ENCODE data around the gene FALEC. TPM values are rescaled to one million over a fixed set of nuclear protein-coding genes. Genes with fewer than 3 reads are reported as not detected.
A peak's percentile ranks its signal among the peaks of the same experiment; 100 is the strongest.

The FALEC gene
- total and polyA plus RNA-seq, 2 of the 8 experiments (the other 6 are each of a cell fraction or from before 2014, with no cell fraction given) = not detected

DNA sequence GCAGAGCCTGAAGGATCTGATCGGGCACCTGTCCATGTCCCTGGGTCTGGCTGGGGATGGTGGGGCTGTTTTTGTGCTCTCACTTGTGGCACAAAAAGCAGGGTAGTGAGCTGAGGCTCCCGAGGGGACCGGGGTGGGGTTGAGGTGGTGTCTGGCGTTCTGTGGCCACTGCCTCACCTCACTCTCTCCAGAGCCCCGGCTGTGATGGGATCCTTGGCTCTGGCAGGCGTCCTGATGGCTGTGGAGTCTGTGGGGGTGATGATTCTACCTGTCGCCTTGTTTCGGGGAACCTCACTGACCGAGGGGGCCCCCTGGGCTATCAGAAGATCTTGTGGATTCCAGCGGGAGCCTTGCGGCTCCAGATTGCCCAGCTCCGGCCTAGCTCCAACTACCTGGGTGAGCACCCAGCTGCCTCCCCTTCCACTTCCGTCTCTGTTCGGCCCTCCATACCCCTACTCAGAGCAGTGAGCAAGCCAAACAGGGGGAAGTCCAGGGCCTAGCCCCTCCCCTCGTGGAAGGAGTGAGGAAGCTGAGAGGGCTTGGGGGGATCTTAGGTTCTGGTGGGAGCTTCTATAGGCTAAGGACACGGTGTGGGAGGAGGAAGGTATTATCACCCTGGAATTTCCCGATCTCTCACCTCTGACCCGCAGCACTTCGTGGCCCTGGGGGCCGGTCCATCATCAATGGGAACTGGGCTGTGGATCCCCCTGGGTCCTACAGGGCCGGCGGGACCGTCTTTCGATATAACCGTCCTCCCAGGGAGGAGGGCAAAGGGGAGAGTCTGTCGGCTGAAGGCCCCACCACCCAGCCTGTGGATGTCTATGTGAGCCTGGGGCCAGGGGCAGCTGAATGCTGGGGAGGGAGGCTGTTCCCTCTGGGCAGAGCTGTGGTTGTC is 40.7 kb downstream of the FALEC start:
- Histone ChIP-seq H2AFZ (ENCODE audit: low read length) (no peak overlapping the region), H3K27ac (ENCODE audit: low read depth, low read length) (no peak overlapping the region), H2BK120ac (replicated peaks; ENCODE audit: low read depth, low read length) (no peak overlapping the region), H3K23ac (ENCODE audit: insufficient read length) (no peak overlapping the region), H3K79me1 (ENCODE audit: low read depth, low read length) (0 out of 2 replicates have a peak, but pooled peaks cover 3% of the 10 kb centered on the region), H3K14ac (ENCODE audit: insufficient read length) (no peak overlapping the region), H3K27me3 (replicated peaks in 1 of 4; ENCODE audit: control insufficient read depth in 3 of 4, extremely low read depth in 1 of 4, insufficient read depth in 3 of 4, low read length in 3 of 4) (no peaks in the 10 kb centered on the region; a peak in 1 of 7 replicates), H2BK15ac (ENCODE audit: low read length) (no peak overlapping the region), H3K4me2 (ENCODE audit: insufficient read depth in 1 of 2, low read depth in 2 of 2, low read length in 2 of 2) (no peak overlapping the region), H2BK20ac (ENCODE audit: low read length) (no peak overlapping the region), H3K18ac (ENCODE audit: extremely low read depth, low read length) (no peak overlapping the region; the same call in 1 of the 2 replicates), H3K36me3 (ENCODE audit: control insufficient read depth in 2 of 4, insufficient read depth in 4 of 4, low read length in 3 of 4) (peaks cover 0 to 4% (median 2%) of the 10 kb centered on the region in 4 experiments; a peak in 2 of 8 replicates), H2AK5ac (ENCODE audit: low read depth, low read length) (0 out of 2 replicates have a peak overlapping the region, but pooled peaks have one; percentile 29), H2BK12ac (ENCODE audit: low read depth, low read length) (peak overlapping the region; percentile 78; the same call in 1 of the 2 replicates), H2BK5ac (ENCODE audit: low read depth, low read length) (peak overlapping the region; percentile 29; the same call in 1 of the 2 replicates), H4K91ac (replicated peaks; ENCODE audit: insufficient read length, low read length) (no peak overlapping the region), H3K79me2 (ENCODE audit: control insufficient read depth in 1 of 2, insufficient read depth in 2 of 2, low read length in 2 of 2) (0 out of 4 replicates have a peak, but pooled peaks cover 0 to 5% of the 10 kb centered on the region in 2 experiments), H4K5ac (ENCODE audit: insufficient read length, low read depth, low read length) (no peak overlapping the region), H3K23me2 (ENCODE audit: low read depth, low read length) (no peaks in the 10 kb centered on the region; the same call in 1 of the 2 replicates), H3K56ac (replicated peaks; ENCODE audit: insufficient read length, low read depth, low read length) (no peak overlapping the region), H3K9me3 (ENCODE audit: insufficient read depth in 2 of 2, low read depth in 1 of 2, low read length in 1 of 2) (no peaks in the 10 kb centered on the region), H3K9ac (replicated peaks in 1 of 4; ENCODE audit: extremely low read depth in 1 of 4, low read depth in 3 of 4, low read length in 3 of 4) (no peak overlapping the region), H3K4me1 (replicated peaks in 1 of 4; ENCODE audit: control insufficient read depth in 3 of 4, insufficient read depth in 4 of 4, low read length in 3 of 4) (peaks cover 2 to 23% (median 11%) of the 10 kb centered on the region in 4 experiments), H3K4me3 (ENCODE audit: extremely low read depth in 1 of 4, insufficient read depth in 2 of 4, low read depth in 3 of 4, low read length in 4 of 4) (no peak overlapping the region), H4K8ac (ENCODE audit: extremely low read depth, insufficient read depth, low read length) (no peak overlapping the region), H3K4ac (replicated peaks; ENCODE audit: insufficient read length, low read depth, low read length) (no peak overlapping the region), H4K20me1 (replicated peaks in 1 of 2; ENCODE audit: control insufficient read depth in 1 of 2, insufficient read depth in 2 of 2, low read length in 2 of 2) (peaks cover 0 to 6% of the 10 kb centered on the region in 2 experiments)
- no peak for DNase-seq (ENCODE audit: low read depth in 1 of 2, low spot score in 2 of 2)
- WGBS, 2 experiments (ENCODE audit: extremely low coverage in 1 of 2, insufficient coverage in 1 of 2, insufficient read length in 1 of 2, insufficient replicate concordance in 2 of 2, low coverage in 1 of 2, low lambda C conversion rate in 2 of 2, missing lambda C conversion rate in 1 of 2) = 89% methylated on average over 26 of the region's 26 CpGs; no CpG with 5 or more reads in 1 of the 2 experiments
- ChIA-PET POLR2A (ENCODE audit: partially characterized antibody) (interaction anchor here (0.9 to 43.7 kb wide), 4 partner anchors 22 to 418 kb away, joined by 4 to 1380 read pairs (median 509); partner anchors contain the start of genes CERS2, ENSA and MCL1), CTCF (ENCODE audit: partially characterized antibody) (interaction anchor here (0.5 to 13.7 kb wide), 6 partner anchors 13 to 172 kb away, joined by 3 to 210 read pairs (median 4); no protein-coding TSS in a partner anchor)
- TF ChIP-seq KDM1A (IDR thresholded peaks at IDR 0.05; ENCODE audit: borderline replicate concordance, low read length) (no peak), SIRT6 (IDR thresholded peaks at IDR 0.05; ENCODE audit: low read length) (no peak), TAF1 (IDR thresholded peaks at IDR 0.05; ENCODE audit: low read depth, low read length) (0 out of 2 replicates have a peak, but pooled peaks have one; percentile 16)
- FAIRE-seq = no peak
